ES-I3 (cell line): ENCODE data around the gene PRCC.

ENCODE experiments used
- H3K36me3 ChIP-seq: 2 replicates; pipeline ENCODE4 v1.6.1; 2013; ENCODE audit warnings: mild to moderate bottlenecking, low read length, control low read depth, moderate library complexity; ENCODE audit not compliant: insufficient read depth
- H3K4me1 ChIP-seq: 2 replicates; pipeline ENCODE4 v1.6.1; 2013; ENCODE audit warnings: mild to moderate bottlenecking, control low read depth, low read length; ENCODE audit not compliant: insufficient read depth
- H3K9ac ChIP-seq: 2 replicates; pipeline ENCODE4 v1.6.1; 2013; ENCODE audit warnings: low read depth, mild to moderate bottlenecking, low read length, moderate library complexity
- H3K9me3 ChIP-seq: 2 replicates; pipeline ENCODE4 v1.6.1; 2013; ENCODE audit warnings: mild to moderate bottlenecking, low read length, moderate library complexity; ENCODE audit not compliant: control insufficient read depth, insufficient read depth

PRCC gene, protein sequence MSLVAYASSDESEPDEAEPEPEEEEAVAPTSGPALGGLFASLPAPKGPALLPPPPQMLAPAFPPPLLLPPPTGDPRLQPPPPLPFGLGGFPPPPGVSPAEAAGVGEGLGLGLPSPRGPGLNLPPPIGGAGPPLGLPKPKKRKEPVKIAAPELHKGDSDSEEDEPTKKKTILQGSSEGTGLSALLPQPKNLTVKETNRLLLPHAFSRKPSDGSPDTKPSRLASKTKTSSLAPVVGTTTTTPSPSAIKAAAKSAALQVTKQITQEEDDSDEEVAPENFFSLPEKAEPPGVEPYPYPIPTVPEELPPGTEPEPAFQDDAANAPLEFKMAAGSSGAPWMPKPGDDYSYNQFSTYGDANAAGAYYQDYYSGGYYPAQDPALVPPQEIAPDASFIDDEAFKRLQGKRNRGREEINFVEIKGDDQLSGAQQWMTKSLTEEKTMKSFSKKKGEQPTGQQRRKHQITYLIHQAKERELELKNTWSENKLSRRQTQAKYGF

DNA sequence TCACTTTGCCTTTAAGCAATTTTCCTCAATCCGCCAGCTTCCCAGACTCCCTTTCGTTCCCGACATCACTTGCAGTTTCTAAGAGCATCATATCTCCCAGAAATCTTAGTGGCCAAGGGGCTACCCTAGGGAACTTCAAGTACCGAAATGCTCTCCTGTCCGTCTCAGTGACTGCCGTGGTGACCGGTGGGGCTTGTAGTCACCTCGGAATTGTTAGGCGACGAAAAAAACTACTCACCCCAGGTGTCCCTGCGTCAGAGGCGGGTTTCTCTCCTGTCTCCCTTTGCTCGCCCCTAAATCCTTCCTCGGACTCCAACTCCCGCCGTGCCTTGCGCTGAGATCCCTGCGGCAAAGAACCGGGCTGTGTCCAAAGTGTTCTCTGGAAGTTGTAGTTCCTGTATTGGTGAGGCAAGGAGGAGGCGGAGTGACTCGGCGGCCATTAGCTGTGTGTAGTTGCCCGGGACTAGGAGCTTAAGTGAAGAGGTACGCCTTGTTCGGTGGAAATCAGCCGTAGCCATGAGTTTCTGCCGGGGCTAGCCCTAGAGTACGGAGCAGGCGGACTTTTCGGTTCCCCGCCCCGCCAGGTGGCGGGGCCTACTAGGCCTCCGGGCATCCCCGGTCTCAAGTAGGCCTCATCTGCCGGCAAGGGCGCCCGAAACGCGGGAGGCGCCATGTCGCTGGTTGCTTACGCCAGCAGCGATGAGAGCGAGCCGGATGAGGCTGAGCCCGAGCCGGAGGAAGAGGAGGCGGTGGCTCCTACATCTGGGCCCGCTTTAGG, at the start of gene PRCC:
Gene PRCC, plus strand, starts transcription at position 435 of the 778 bp plus-strand sequence. Its CDS starts 237 bp downstream, at position 672.
- Histone ChIP-seq H3K9ac (peak within 1 kb of the TSS; percentile 91), H3K36me3 (peaks cover 5% of the 10 kb centered on the region; the same call in 1 of the 2 replicates), H3K4me1 (peaks cover 4% of the 10 kb centered on the region), H3K9me3 (no peaks in the 10 kb centered on the region)

DNA sequence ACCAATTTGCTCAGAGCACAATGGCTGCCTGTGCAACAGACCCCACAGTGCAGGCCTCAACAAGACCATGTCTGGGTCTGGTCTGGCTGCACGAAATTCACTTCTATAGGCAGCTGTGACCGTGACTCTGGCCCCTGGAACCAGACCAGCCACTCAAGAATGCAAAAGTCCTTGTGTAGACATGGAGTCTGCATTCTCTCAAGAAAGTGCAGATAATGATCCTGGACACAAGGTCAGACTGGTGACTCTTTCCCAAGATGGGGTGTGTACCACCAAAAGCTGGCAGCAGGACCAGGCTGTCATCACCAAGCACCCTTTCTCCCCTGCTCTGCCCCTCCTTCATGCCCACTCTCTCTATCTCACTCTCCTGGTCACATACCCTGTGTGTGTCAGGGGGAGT, 46.2 kb upstream of the PRCC start:
- H3K9ac ChIP-seq, result no peak overlapping the region
- no peaks in the 10 kb centered on the region for H3K9me3 ChIP-seq
- H3K4me1 ChIP-seq, result peaks cover 3% of the 10 kb centered on the region; the same call in 1 of the 2 replicates
- peaks cover 20% of the 10 kb centered on the region for H3K36me3 ChIP-seq

DNA sequence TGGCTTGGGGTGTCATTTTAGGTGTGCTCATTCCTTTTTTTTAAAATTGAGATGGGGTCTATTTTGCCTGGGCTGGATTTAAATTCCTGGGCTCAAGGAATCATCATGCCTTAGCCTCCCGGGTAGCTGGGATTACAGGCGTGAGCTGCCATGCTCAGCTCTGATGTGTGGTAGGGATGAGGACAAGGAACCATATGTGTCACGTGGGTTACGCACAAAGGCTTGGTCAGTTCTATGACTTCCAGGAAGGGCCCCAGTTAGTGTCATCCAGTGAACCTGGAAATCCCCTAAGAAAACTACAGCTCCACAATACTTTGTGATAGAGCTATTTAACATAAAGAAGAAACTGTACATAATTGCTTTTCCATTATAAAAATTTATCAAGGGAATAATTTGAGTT, 45.8 kb upstream of the PRCC start:
- peaks cover 3% of the 10 kb centered on the region; the same call in 1 of the 2 replicates for H3K4me1 ChIP-seq
- H3K9me3 ChIP-seq, result no peaks in the 10 kb centered on the region
- no peak overlapping the region for H3K9ac ChIP-seq
- H3K36me3 ChIP-seq, result peaks cover 20% of the 10 kb centered on the region

DNA sequence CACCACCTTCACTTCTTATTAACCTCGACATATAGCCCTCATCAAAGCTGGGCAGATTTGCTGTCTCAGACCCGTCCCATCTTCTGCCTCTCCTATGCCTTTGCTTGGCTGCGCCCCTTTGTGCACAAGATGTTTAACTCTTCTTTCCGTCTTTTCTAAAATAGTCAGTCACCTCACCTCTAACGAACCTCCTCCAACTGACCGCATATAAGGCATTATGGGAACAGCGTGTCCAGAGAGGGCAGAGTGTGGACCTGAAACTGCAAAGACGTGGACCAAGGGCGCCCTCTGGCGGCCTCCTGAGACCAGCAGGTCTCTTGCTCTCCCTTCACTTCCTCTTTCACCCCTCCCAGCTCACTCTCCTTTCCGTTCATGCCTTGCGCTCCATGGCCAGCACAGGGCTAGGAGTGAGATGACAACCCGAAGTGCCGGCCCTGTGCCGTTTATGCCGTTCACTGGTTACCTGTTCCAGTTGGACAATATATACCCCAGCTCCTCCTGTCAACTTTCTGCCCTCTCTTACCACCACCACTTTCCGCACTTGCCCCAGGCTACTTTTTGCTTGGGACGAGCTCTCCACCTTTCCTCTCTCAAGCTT, 41.6 kb upstream of the PRCC start:
- peaks cover 20% of the 10 kb centered on the region for H3K36me3 ChIP-seq

DNA sequence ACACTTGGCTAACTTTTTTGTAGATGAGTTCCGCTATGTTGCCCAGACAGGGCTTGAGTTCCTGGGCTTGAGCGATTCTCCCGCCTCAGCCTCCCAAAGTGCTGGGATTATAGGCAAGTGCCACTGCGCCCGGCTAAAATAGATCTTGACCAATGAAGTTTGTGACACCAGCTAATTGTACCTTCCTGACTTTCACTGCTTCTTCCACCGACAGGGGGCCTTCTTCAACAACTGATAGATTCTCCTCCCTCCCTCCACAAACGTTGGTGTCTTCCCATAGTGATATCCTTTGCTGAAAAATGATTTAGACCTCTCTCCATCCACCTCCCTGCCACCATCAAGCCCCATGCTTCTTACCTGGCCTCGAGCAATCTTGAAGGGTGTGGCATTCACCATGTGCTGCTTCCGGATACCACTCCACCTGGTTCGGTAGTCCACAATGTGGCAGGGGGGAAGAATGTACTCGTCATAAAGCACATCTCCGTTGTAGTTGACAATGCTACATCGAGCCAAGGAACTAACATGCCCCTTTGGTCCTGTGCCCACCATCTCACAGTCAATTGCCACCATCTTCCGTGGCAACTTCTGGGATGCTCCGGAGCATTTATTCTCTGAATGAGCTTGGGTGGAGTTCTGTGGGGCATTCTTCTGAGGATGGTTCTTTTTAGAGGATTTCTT, 40.6 kb upstream of the PRCC start:
- Histone ChIP-seq H3K4me1 (peaks cover 8% of the 10 kb centered on the region), H3K36me3 (peaks cover 17% of the 10 kb centered on the region), H3K9me3 (no peaks in the 10 kb centered on the region), H3K9ac (peak overlapping the region; percentile 37; the same call in 1 of the 2 replicates)

More for the DNA sequence above, 41.6 kb upstream of the PRCC start:
- Histone ChIP-seq H3K9ac (peak overlapping the region; percentile 37; the same call in 1 of the 2 replicates), H3K4me1 (peaks cover 8% of the 10 kb centered on the region), H3K9me3 (no peaks in the 10 kb centered on the region)

GRCh38 chr1:156727492-156727891, 39.8 kb upstream of the PRCC start:
- Histone ChIP-seq H3K9me3 (no peaks in the 10 kb centered on the region), H3K9ac (peak overlapping the region; percentile 94), H3K4me1 (peaks cover 8% of the 10 kb centered on the region), H3K36me3 (peaks cover 17% of the 10 kb centered on the region)

- no peaks in the 10 kb centered on the region for H3K9me3 ChIP-seq
- peak within 1 kb of the TSS; percentile 97 for H3K9ac ChIP-seq
- H3K4me1 ChIP-seq, result peaks cover 8% of the 10 kb centered on the region
- H3K36me3 ChIP-seq, result peaks cover 13% of the 10 kb centered on the region
Observed at GRCh38 chr1:156727926-156728598, 39.3 kb upstream of the PRCC start, which contains the start of gene METTL25B. TSS of gene METTL25B (plus strand) at chr1:156728469. CDS start at chr1:156729105, 636 bp downstream.

DNA sequence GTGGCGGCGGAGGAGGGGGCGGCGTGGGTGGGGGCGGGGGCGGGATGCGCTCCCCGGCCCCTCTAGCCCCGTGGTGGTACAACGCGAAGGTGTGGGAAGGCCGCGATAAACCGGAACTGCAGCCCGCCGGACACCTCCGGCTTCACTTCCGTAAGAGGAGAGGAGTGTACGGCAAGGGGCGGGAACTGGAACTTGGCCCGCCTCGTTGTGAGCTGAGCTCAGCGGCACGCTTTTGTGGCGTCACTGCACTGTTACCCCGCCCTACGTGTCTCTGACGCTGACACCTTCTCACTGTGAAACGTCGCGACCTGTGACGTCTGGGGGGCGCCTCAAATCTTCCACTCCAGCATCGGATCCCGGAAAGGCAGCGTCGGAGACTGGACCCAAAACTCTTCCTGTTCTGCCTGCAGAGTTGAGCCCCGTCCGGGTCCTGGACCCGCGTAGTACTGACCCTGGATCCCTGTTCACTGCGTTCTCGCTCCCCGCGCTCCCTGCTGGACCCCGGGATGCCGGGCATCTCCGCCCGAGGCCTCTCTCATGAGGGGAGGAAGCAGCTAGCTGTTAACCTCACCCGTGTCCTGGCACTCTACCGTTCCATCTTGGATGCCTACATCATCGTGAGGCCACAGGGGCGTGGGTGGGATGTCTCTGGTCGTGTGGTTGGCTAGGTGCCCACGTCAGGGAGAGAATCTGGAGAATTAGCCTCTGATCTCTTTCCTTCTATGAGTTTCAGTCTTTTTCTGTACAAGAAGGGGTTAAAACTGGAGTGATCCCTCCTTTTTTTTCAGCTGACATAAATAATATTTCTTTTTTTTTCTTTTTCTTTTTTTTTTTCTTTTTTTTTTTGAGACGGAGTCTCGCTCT, 38.5 kb upstream of the PRCC start, which contains the start of gene ISG20L2:
Gene ISG20L2, minus strand, starts transcription at position 168 of the 864 bp plus-strand sequence. CDS start 1,114 bp downstream, outside the sequence.
- Histone ChIP-seq H3K9ac (peak within 1 kb of the TSS; percentile 97), H3K9me3 (no peaks in the 10 kb centered on the region), H3K36me3 (peaks cover 5% of the 10 kb centered on the region), H3K4me1 (peaks cover 8% of the 10 kb centered on the region)

- Histone ChIP-seq H3K9me3 (no peaks in the 10 kb centered on the region), H3K36me3 (peaks cover 9% of the 10 kb centered on the region; the same call in 1 of the 2 replicates), H3K4me1 (no peaks in the 10 kb centered on the region), H3K9ac (no peak overlapping the region)
Observed at GRCh38 chr1:156733989-156734584, 33.2 kb upstream of the PRCC start.

DNA sequence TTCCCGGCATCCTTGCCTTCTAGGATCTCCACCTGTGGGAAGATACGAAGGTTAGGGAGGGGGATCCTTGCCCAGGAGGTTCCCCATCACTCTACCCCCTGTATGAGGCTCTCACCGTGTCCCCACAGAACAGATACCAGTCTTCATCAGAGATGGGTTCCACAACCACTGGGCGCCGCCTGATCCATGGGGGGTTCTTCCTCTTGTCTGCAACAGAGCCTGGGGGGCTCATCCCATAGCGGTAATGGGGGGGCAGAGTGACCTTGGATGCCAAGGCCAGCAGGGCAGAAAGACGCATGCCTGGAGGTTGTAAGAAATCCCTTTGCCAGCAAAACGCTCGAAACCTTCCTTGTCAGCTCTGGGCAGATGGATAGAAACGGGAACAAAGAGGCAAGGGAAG, 28.9 kb upstream of the PRCC start:
- peaks cover 3% of the 10 kb centered on the region; the same call in 1 of the 2 replicates for H3K4me1 ChIP-seq
- peaks cover 9% of the 10 kb centered on the region; the same call in 1 of the 2 replicates for H3K36me3 ChIP-seq
- H3K9ac ChIP-seq, result no peak overlapping the region
- no peaks in the 10 kb centered on the region for H3K9me3 ChIP-seq

- H3K4me1 ChIP-seq, result peaks cover 3% of the 10 kb centered on the region; the same call in 1 of the 2 replicates
- H3K9me3 ChIP-seq, result no peaks in the 10 kb centered on the region
- H3K36me3 ChIP-seq, result peaks cover 9% of the 10 kb centered on the region
- no peak overlapping the region for H3K9ac ChIP-seq
Observed at GRCh38 chr1:156738916-156739315, 28.4 kb upstream of the PRCC start.

- Histone ChIP-seq H3K36me3 (peaks cover 9% of the 10 kb centered on the region), H3K9me3 (no peaks in the 10 kb centered on the region), H3K9ac (peak overlapping the region; percentile 85), H3K4me1 (peaks cover 8% of the 10 kb centered on the region; the same call in 1 of the 2 replicates)
Observed at GRCh38 chr1:156740237-156740740, 27.0 kb upstream of the PRCC start.
